Hepatic stellate cell (primary cell): Measurements from ENCODE around the gene MAML3.
A peak's percentile ranks its signal among the peaks of the same experiment; 100 is the strongest.

Source experiments
- DNase-seq: peaks from one replicate; pipeline ENCODE4 v3.0.0; 2011; ENCODE audit warnings: low spot score

MAML3 gene

DNA sequence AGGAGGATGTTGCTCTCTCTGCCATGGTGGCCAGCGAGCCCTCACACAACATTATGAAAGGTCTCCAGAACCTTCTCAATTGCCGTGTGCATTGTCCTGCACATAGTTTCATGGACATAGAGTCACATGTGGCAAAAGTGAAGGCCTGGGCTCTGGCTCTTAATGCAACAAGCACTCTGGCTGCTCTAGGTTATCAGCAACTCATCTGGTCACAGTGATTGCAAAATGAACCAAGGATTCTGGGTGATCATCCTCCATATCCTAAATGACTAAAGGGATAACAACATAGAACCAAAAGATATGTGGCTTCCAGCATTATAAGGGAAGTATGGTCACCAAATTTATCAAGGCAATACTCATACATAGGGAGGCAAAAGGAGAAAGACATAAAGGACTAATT is 313.2 kb downstream of the MAML3 start:
- DNase-seq: no peak

DNA sequence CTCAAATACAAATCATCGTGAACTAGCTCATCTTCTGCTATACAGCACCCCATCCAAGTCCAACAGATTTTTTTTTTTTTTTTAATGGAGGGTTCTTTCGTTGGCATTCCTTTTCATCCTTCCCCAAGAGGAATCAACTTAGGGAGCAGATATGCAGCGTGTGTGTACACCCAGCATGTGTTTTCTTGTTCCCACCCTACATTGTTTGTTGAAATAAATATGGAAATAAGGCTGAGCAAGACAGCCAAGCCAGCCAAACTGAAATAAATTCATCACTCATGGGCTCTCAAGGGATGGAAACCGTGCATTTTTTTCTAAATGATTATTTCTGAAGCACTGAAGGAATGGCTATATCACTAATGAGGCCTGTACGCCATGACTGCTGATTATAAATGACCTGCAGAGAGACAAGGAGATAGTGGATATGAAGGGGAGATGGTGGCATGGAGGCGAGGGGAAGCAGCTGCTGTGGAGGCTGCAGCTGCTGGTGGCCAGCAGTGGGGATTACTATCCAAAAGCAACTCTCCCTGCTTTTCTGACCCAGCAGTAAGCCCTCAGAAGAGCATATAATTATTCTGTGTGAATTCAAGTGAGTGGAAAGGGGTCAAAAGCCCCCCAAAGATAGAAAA is 314.5 kb downstream of the MAML3 start:
- DNase-seq: no peak

DNA sequence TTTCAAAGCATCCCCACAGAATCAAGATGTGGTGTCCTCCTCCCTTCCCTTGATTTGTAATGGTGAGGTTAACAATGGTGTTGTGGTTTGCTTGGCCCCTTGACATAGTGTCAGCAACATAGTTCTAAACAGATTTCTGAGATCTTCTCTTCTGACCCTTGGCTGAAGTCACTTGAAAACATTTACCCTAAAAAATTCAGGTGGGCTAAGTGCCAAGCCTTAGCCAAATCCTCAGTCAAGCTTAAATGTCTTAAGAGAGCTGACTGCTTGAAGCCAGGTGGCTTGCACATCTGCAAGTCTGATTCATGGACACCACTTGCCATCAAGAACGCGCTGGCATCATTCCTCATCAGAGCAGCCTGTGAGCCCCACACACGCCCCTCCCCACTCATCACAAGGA is 315.2 kb downstream of the MAML3 start:
- no peak for DNase-seq

DNA sequence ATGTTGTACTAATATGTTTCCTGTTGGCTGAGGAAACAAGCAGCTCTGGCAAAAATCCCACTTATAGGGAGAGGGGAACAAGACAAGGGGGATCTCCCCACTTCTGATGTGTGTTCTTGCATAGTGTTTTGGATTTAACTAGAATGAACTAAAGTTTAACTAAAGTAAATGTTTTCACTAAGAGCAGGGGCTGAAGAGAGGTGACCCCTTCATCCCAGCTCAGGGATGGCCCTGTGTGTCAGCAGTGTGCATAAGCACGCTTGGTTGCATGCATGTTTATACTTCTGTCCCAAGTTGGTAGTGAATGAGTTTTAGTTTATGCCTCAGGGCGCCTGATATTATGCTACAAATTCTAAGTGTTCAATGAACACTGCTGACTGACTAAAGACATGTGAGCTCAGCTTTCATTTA is 319.0 kb downstream of the MAML3 start:
- no peak for DNase-seq

DNA sequence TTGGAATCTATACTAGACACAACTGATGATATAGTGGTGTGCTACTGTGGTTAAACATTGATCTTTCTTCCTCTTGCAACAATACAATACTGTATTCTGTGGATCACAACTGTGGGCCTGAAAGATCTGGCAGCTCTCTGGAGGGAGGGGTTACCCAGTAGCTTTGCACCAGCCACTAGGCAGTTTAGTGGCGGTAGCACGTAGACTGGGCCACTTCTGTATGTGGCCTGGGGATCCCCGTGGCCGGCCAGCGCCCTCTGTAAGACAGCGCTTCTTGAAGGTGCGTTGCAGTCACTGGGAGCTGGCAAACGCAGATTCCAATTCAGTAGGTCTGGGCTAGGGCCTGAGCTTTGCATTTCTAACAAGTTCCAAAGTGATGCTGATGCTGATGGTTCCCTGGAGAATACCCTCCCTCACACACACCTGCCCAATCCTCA is 319.7 kb downstream of the MAML3 start:
- DNase-seq: no peak

DNA sequence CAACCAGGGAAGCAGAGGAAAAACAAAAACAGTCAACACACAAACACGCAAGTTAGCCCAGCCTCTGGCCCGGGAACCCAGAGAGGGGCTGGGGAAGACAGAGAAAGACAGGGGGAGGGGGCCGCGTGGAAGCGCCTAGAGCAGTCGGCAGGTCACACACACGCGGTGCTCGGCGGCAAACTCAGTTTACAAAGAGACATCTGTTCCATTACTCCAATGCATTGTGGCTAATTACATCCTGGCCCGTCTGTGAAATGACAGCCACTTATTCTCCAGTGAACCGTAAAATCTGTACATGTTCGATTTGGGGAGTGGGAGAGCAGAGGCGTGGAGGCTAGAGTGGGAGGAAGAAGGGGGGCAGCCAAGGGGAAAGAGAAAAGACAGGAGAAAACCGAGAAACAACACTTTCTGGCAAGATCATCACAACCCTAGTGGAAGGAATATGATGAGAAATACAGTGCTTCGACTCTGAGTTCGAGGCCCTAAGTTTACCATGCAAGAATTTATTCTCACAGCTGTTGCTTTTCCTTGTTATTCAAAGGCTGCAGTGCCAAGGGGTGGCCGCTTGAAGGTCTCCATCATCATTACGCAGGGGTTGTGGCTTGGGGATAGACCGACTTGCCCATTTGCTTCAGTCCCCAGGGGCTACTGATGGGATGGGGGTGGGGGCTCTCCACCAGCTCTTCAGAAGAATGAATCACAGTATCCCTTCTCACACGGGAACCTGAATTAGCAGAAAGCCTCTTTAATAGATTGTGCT is 320.7 kb downstream of the MAML3 start:
- no peak for DNase-seq

DNA sequence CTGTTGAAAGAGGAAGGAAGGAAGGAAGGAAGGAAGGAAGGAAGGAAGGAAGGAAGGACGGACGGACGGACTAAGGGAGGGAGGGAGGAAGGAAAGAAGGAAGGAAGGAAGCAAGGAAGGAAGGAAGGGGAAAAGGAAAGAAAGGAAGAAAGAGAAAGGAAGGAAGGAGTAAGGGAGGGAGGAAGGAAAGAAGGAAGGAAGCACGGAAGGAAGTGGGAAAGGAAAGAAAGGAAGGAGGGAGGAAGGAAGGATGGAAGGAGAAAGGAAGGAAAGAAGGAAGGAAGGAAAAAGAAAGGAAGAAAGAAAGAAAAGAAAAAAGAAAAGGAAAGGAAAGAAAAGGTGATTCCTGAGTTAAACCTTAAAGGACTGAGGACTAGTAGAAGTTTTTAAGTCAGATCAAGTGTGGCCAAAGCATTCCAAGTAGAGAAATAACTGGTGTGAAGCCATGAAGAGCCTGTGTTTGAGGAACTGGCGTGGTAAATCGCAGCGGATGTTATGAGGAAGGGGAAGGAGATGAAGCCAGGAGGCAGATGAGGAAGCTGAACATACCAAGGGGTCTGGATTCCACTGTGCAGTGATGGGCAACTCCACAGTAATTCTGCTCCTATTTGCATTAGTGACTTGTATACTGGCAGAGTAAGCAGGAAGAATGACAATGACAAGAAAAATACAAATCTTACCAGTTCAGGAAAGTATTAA is 324.9 kb downstream of the MAML3 start:
- no peak for DNase-seq

DNA sequence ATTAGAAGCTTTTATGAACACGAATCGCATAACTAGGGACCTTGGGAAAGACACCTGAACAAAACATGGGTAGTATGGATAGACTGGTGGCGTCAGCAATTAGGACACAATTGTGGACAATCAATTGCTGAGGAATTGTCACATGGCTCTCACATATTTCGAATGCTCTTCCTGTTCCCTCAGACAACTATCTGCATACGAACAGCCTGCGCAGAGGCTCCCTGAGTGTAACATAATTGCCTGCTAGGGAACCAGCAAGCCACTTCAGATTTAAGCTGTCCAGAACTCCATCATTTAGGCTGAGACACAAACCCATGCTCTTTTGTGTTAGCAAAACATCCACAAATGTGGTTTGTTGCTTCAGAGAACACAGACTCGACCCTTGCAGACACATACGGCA is 327.6 kb downstream of the MAML3 start:
- DNase-seq: no peak

DNA sequence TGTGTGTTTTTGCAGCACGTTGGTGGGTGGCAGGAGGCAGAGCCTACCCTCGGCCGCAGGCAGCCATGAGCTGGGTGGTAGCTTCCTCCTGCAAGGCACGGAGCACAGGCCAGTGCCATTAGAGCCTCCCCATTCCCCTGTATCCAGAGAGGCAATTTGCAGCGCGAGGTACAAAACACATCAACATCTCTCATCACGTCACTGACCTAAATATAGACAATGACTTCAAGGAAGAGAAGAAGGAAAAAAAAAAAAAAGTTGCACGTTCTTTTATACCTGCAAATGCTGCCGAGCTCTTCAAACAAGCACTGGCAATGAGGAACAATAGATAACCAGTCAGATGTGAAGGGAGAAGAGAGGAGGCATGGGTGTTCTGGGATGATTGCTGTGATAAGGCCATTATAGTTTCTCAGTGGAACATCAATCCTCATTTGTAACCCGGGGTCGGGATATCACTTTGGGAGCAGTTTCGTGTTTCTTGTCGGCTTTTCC is 328.4 kb downstream of the MAML3 start:
- no peak for DNase-seq

DNA sequence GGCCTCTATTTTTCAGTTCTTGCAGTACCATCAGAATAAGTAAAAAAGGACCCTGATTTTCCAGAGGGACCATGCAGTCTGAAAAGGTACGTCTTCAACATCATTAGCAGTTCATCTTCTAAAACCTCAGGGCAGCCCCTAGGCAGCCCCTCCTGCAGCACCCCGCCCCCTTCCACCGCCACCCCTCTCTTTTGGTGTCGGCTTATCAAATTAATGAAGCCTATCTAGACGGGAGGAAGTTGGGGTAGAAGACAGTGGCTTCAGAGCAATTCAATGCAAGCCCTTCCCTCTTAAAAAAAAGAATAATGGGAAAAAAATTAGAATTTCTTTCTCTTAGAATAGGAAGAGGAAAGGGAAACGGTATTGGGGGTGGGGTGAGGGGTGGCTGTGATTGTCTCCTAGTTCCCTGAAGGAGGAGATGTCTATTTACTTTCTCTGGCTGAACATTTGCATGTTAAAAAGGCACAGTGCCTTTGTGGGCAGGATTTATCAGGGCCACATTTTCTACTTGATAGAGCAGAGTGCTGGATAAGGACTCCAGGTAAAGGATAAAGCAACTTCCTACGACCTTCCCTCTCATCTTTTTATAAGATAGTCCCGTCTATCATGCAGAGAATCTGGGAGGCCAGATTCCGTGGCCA is 329.0 kb downstream of the MAML3 start:
- DNase-seq: no peak

DNA sequence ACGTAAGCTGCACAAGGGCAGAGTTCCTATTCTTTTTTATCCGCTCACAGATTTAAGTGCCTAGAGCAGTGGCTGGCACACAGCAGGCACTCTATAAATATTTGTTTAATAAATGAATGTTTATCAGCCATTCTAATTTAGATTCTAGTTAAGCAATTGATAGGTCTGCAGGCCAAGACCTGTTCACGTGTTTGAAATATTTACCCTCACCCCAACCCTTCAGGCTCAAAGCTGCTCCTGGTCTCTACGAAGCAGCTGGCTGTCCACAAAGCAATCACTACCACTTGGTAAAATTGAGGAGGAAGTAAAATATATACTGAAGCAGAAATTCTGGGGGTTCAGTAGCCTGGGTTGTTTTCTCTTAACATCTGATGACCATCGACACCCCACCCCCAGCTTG is 330.2 kb downstream of the MAML3 start:
- no peak for DNase-seq

DNA sequence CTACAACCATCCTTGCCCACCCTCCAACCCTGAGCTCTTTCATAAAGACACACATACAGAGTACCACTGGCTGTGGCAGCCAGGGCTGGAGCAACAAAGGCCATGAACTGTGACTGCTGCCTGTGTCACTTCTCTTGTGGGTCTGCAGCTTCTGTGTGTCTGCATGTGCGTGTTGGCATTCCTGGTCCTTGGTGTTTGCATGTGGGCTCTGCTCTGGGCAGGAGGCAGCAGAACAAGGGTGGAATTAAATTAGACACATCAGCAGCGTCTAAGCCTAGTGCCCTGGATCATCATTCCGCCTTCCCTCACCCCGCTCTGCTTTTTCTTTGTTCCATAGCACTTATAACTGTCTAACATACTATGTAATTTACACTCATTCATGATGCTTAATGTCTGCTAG is 330.6 kb downstream of the MAML3 start:
- DNase-seq: no peak

DNA sequence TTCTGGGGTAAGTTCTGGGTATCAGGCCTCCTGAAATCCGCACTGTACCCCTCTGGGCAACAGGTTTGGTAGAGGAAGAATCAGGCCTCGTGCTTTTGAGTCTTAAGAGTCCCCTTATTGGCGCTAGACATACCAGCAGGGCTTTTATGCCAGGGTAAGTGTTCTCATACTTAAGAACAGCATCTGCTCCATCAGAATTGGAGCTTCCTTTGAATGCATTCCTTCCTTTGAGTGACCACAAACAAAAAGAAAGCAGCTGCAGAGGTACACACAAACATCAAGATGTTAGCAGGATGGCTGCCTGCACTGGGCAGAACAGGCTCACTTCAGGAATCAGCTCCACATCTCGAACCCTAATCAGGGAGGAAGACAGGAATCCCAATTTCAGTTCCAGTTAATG is 331.6 kb downstream of the MAML3 start:
- DNase-seq: no peak

DNA sequence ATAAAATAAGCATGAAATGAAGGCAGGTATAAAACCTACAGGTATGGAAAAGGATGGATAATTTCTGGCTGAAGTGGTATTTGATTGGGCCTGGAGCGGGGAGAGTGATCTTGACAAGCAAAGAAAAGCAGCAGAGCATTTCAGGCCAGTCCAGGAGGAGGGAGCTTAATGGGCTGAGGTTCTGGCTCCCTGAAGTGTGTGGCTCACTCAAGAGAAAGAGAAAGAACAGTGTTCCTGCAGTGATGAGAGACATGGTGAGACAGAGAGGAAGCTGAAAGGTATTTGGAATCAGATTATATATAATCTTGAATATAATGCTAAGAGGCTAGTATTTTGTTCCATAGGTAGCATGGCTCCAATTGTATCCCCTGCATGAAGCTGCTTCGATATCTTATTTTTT is 334.9 kb downstream of the MAML3 start:
- DNase-seq: no peak

DNA sequence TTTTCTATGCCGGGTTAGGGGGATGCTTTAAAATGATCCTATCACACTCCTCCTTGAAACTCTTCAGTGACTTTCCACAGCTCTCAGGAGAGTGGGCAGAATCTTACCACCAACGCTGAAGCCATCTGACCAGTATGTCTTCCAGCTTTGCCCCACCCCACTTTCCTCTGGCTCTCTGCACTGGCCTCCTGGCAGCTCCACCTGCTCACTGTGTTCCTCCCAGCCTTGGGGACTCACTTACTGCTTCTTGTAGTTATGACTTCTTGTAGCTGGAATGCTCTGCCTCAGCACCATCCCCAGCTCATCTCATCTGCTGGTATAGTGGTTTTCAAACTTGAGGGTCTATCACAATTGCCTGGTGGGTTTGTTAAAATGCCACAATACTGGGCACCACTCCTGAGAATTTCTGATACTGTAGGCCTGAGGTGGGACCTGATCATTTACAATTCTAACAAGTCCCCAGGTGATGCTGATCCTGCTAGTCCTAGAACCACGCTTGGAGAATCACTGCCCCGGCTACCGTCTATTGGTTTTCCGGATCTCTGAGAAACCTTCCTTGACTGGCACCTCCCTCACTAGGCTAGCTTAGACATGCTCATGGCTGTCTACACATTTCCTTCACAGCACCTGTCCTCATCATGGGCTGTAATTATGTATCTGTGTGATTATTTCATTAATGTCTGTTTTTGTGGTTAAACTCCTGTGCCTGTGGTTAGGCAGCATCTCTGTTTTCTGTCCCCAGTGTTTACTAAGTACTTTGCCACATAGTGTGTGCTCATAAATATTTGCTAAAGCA is 336.1 kb downstream of the MAML3 start:
- DNase-seq: no peak

DNA sequence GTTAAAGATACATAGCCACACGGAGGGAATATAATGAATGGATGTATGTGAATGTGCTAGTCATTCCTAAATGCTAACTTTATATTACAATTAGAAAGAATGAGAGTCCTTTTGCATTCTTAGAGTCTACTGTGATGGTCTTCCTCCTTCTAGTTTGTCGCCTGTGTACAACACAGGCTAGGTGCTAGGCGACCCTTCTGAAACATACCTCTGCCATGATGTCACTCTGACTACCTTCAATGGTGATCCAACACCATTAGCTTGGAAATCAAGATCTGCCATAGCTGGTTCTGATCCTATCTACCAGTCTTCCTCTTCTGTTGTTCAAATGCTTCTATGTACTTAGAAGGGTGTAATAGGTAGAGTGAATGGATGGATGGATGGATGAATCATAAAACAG is 337.1 kb downstream of the MAML3 start:
- no peak for DNase-seq

DNA sequence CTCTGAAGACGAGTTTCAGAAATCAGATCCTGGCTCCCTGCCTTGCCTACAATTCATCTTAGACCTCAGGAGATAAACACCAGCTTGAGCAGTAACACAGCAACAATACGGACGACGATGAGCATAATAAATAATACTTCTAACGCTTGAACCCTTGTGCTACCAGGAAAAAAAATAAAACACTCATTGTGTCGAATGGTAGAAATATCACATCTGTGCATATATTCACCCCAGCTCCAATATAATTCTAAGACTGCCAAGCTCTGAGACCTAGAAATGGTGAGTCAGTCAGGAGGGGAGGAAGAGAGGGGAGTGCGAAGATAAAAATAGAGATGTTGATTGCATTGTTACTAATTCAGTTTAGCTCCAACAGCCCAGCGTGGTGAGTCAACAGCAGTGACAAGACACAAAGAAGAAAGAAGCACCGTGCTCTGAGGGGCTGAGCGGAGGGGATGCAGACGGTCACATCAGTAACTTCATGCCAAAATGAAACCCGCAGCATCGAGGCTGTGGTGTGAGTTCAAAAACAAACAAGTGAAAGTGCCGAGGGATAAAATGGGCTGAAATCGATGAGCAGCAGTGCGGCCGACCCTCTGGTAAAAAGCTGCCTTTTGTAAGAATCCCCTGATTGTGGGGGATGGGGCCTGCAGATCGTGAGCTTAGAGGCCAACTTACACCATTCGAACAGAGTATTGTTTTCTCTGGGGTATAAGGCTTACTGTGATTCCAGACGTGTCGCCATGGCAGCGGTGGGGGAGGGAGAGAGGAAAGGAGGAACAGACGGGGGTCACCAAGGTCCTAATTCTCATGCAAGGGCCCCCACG is 338.0 kb downstream of the MAML3 start:
- peak; percentile 57 for DNase-seq

DNA sequence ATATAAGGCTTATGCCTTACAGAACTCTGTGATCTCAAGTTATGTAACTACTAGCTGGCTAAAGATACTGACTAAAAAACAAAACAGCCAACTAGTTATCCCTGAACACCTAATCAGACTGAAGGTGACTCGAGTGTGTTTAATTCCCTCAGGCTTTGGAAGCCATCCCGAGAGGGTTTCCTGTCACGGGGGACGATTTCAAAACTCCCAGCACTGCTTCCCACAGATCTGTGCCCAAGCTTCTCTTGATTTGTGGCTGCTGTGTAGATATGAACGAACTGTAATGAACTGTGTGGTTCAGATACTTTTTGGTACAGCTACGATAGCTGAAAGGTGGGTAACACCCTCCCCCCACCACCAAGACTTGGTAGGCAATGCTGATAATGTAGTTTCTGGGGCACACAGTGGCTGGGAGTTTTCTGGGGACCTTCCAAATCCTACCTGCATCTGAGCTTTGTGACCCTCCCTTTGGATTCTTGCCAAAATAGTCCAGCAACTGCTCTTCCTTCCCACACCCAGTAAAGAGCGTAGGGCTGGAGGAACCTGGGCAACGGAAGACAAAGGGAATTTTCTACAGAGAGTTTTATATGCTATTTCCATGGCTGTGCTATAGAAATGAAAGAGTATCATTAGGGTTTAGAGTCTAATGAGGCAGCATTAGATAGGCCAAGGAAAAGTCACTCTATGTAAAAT is 339.5 kb downstream of the MAML3 start:
- no peak for DNase-seq

DNA sequence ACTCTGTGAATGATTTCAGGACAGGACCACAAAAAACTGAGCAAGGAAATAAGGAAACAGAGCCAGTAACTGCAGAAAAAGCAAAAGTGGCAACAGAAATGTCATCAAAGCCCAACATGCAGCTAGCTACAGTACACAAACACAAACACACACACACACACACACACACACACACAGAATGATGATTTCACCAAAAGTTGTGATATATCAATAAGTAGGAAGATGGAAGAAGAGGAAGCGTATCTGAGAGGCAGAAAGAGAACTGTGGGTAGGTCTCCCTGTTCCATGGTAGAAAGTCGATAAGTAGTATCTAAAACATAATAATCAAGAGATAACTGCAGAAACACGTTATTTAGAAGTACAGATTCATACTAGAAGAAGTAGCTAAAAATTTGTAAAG is 340.1 kb downstream of the MAML3 start:
- no peak for DNase-seq

DNA sequence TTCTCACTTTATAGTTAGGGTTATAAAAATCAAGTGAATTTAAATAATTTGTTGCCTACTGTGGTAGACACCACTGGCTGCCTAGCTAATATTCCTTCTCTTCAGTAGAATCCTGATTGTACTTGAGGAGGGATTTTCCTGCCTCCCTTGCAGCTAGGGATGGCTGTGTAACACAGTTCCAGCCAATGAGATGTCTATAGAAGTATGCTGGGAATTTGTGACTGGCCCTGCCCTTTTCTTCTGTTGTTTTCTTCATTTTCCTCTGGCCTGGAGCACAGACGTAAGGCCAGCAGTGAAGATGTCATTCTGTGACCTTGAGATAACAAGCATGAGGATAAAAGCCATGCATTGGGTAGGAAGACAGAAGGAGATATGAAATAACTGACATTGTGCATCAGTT is 343.3 kb downstream of the MAML3 start:
- no peak for DNase-seq
